Tibial nerve (tissue), 4 donors: Measurements from ENCODE around the gene UBE2D1.

Source experiments
- CTCF ChIP-seq, 5 experiments: fragments of 200-600 bp in 3 of 5; fragments of 450-650 bp in 2 of 5; sonication (generic) in 3 of 5; IDR thresholded peaks; one replicate each; pipeline ENCODE4 v1.5.1; 2016 to 2019; ENCODE audit warnings: antibody characterized with exemption in 5 of 5, mild to moderate bottlenecking in 3 of 5, moderate library complexity in 2 of 5
- EP300 ChIP-seq, 2 donors: sonication (generic); formaldehyde crosslinking; IDR thresholded peaks; one replicate each; pipeline ENCODE4 v1.6.1; 2017; ENCODE audit warnings: antibody characterized with exemption in 2 of 2, mild to moderate bottlenecking in 1 of 2
- POLR2A ChIP-seq, 2 donors: fragments of 450-650 bp; IDR thresholded peaks; one replicate each; pipeline ENCODE4 v1.6.1; 2017; ENCODE audit warnings: antibody characterized with exemption in 2 of 2, mild to moderate bottlenecking in 2 of 2, moderate library complexity in 2 of 2

GRCh38 chr10:58400609-58401008, 65.8 kb downstream of the UBE2D1 start:
- no peak for TF ChIP-seq CTCF (IDR thresholded peaks at IDR 0.05)
- no peak for TF ChIP-seq POLR2A (IDR thresholded peaks at IDR 0.05)
- TF ChIP-seq EP300 (IDR thresholded peaks at IDR 0.05) = no peak
